HG03432 (cell line): Measurements from ENCODE around the gene KCNMA1.
"Not testable (repeated sequence)": the region's sequence is repeated elsewhere in the genome, so short reads cannot be mapped to it uniquely, and the experiment has no call there.

ENCODE experiments used
- ATAC-seq: cut with Tn5 transposase; IDR thresholded peaks from one replicate; pipeline ENCODE4 v1.9.1; 2021; ENCODE audit warnings: mild to moderate bottlenecking, moderate library complexity; ENCODE audit not compliant: unreplicated experiment

The KCNMA1 gene

GRCh38 chr10:77588886-77589285 is 48.7 kb downstream of the KCNMA1 start:
- no peak for ATAC-seq

- no peak for ATAC-seq
Measured at GRCh38 chr10:77587416-77587790, 50.2 kb downstream of the KCNMA1 start.

- no peak for ATAC-seq
Measured at GRCh38 chr10:77586719-77587415, 50.7 kb downstream of the KCNMA1 start.

- no peak for ATAC-seq
Measured at GRCh38 chr10:77584938-77585337, 52.7 kb downstream of the KCNMA1 start.

GRCh38 chr10:77583527-77583926 is 54.1 kb downstream of the KCNMA1 start:
- no peak for ATAC-seq

- no peak for ATAC-seq
Measured at GRCh38 chr10:77582710-77583115, 54.9 kb downstream of the KCNMA1 start.

- no peak for ATAC-seq
Measured at GRCh38 chr10:77581738-77582137, 55.9 kb downstream of the KCNMA1 start.

- no peak for ATAC-seq
Measured at GRCh38 chr10:77580482-77580881, 57.1 kb downstream of the KCNMA1 start.

- ATAC-seq, result no peak
Measured at GRCh38 chr10:77578583-77579227, 58.9 kb downstream of the KCNMA1 start.

GRCh38 chr10:77577666-77578229 is 59.9 kb downstream of the KCNMA1 start:
- ATAC-seq, result no peak

- no peak for ATAC-seq
Measured at GRCh38 chr10:77576444-77577032, 61.1 kb downstream of the KCNMA1 start.

- no peak for ATAC-seq
Measured at GRCh38 chr10:77576007-77576367, 61.6 kb downstream of the KCNMA1 start.

- ATAC-seq, result no peak
Measured at GRCh38 chr10:77575271-77576006, 62.2 kb downstream of the KCNMA1 start.

GRCh38 chr10:77574438-77574837 is 63.2 kb downstream of the KCNMA1 start:
- ATAC-seq, result no peak

GRCh38 chr10:77572520-77572919 is 65.1 kb downstream of the KCNMA1 start:
- ATAC-seq, result not testable (repeated sequence)

- no peak for ATAC-seq
Measured at GRCh38 chr10:77571490-77571889, 66.1 kb downstream of the KCNMA1 start.

- ATAC-seq, result no peak
Measured at GRCh38 chr10:77566914-77567566, 70.6 kb downstream of the KCNMA1 start.

GRCh38 chr10:77566236-77566635 is 71.4 kb downstream of the KCNMA1 start:
- ATAC-seq, result no peak

GRCh38 chr10:77565590-77566023 is 72.0 kb downstream of the KCNMA1 start:
- ATAC-seq, result no peak

GRCh38 chr10:77564731-77565589 is 72.6 kb downstream of the KCNMA1 start:
- ATAC-seq, result no peak
